ENCODE measurements around the gene TNIP1. TPM values are rescaled to one million over a fixed set of nuclear protein-coding genes. Genes with fewer than 3 reads are reported as not detected.
A peak's percentile ranks its signal among the peaks of the same experiment; 100 is the strongest.

Gene TNIP1
- total RNA-seq, 4 donors from 2014 or later: 91.4 to 136 (median 114) TPM

GRCh38 chr5:151084363-151084762 lies 3.5 kb upstream of the TNIP1 start:
- DNase-seq (ENCODE audit: extremely low spot score): no peak
- H3K4me1 ChIP-seq: peaks cover 48 to 56% (median 52%) of the 10 kb centered on the region in 4 donors
- TF ChIP-seq POLR2AphosphoS5 (IDR thresholded peaks at IDR 0.05): no peak
- no peak for TF ChIP-seq POLR2A (IDR thresholded peaks at IDR 0.05; ENCODE audit: low read depth)
- no peaks in the 10 kb centered on the region for H3K36me3 ChIP-seq
- no peaks in the 10 kb centered on the region for H3K9me3 ChIP-seq
- H3K4me3 ChIP-seq: no peak overlapping the region
- H3K27me3 ChIP-seq: no peaks in the 10 kb centered on the region
- WGBS: 96% methylated on average over 7 of the region's 7 CpGs
- H3K27ac ChIP-seq (replicated peaks in 1 of 4): peak overlapping the region in 1 of 4 donors; percentile 50
- intact Hi-C loops (cut with DNase I): no loop called here

DNA sequence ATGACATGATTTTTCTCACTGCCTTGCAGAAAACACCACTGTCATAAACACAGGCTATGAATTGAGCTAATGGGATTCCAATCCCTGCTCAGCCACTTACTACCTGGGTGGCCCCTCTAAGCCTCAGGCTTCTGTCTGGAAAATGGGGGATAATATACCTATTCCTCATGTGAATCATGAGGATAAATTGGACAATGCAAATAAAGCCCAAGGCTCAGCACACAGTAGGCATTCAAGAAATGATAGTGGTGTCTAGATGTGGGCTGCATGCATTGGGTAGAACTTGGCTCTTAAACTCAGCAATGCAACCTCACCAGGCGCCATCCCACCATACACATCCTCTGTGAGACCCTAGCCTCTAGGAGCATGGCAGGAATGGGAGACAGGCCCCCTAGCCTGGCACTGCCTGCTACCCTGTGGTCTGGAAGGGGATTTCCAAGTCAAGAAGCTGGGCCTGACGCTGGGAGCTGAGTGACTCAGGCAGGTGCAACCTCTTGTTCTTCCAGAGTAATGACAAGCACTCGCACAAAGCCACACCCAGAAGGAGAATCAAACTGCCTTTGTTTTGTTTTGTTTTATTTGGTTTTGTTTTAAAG lies 2.3 kb upstream of the TNIP1 start:
- H3K4me1 ChIP-seq: peaks cover 57 to 68% (median 63%) of the 10 kb centered on the region in 4 donors
- intact Hi-C loops (cut with DNase I): no loop called here
- peaks cover 0 to 7% (median 0%) of the 10 kb centered on the region in 4 donors for H3K36me3 ChIP-seq
- TF ChIP-seq POLR2A (IDR thresholded peaks at IDR 0.05; ENCODE audit: low read depth) (no peak), EP300 (IDR thresholded peaks at IDR 0.05) (no peak), POLR2AphosphoS5 (IDR thresholded peaks at IDR 0.05) (no peak), CTCF (IDR thresholded peaks at IDR 0.05) (no peak)
- H3K27me3 ChIP-seq: no peaks in the 10 kb centered on the region
- H3K4me3 ChIP-seq: no peak overlapping the region
- WGBS: 53% methylated on average over 3 of the region's 3 CpGs
- no peaks in the 10 kb centered on the region for H3K9me3 ChIP-seq
- no peak overlapping the region for H3K27ac ChIP-seq (replicated peaks in 1 of 4)
- DNase-seq (ENCODE audit: extremely low spot score): no peak

DNA sequence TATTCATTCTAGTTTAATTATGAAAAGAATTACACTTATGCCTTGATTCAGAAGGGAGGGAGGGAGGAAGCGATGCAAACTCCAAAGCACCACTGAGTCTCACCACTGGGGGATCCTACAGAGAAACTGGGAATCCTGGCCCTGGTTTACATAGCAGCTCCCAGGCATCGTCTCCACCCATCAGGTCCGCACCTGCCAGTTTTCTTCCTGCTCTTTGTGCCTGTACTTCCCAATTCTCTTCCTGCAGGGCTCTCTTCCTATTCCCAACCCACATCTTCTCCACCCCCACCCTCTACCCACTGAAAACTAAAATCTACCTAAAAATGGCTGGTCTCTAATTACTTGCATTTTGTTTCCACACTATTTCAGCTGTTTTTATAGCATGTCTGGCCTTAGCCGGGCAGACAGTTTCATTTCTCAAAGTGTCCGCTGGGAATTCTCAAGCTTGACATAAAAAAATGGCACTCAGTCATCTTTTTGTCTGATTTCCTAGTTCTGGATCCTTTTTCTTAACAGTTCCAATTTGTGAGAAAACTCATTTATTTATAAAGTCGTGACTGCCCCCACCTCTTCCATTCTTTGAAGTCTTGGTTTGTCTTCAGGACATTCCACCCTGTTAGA lies 1.6 kb upstream of the TNIP1 start:
- intact Hi-C loops (cut with DNase I): no loop called here
- 73% methylated on average over 6 of the region's 6 CpGs for WGBS
- no peak for DNase-seq (ENCODE audit: extremely low spot score)
- TF ChIP-seq CTCF (IDR thresholded peaks at IDR 0.05): peak in 1 of 3 experiments; percentile 30
- TF ChIP-seq POLR2A (IDR thresholded peaks at IDR 0.05; ENCODE audit: low read depth): no peak
- TF ChIP-seq POLR2AphosphoS5 (IDR thresholded peaks at IDR 0.05): no peak
- TF ChIP-seq EP300 (IDR thresholded peaks at IDR 0.05): no peak
- Histone ChIP-seq H3K36me3 (peaks cover 0 to 7% (median 0%) of the 10 kb centered on the region in 4 donors), H3K4me1 (peaks cover 64 to 73% (median 71%) of the 10 kb centered on the region in 4 donors), H3K27ac (replicated peaks in 1 of 4) (peak overlapping the region; percentile 96 to 99 (median 97)), H3K27me3 (no peaks in the 10 kb centered on the region), H3K9me3 (no peaks in the 10 kb centered on the region), H3K4me3 (peak overlapping the region in 3 of 4 donors; percentile 82 to 94 (median 89))

GRCh38 chr5:151081431-151082281 lies 822 bp upstream of the TNIP1 start:
- H3K4me3 ChIP-seq: peak overlapping the region; percentile 82 to 94 (median 90)
- TF ChIP-seq EP300 (IDR thresholded peaks at IDR 0.05) (no peak), CTCF (IDR thresholded peaks at IDR 0.05) (no peak), POLR2A (IDR thresholded peaks at IDR 0.05; ENCODE audit: low read depth) (no peak), POLR2AphosphoS5 (IDR thresholded peaks at IDR 0.05) (no peak)
- intact Hi-C loops (cut with DNase I): no loop called here
- no peaks in the 10 kb centered on the region for H3K27me3 ChIP-seq
- H3K27ac ChIP-seq (replicated peaks in 1 of 4): peak overlapping the region; percentile 96 to 99 (median 97)
- H3K36me3 ChIP-seq: peaks cover 0 to 7% (median 0%) of the 10 kb centered on the region in 4 donors
- peaks cover 60 to 73% (median 72%) of the 10 kb centered on the region in 4 donors for H3K4me1 ChIP-seq
- DNase-seq (ENCODE audit: extremely low spot score): no peak
- H3K9me3 ChIP-seq: no peaks in the 10 kb centered on the region
- 19% methylated on average over 15 of the region's 15 CpGs for WGBS

All from esophagus muscularis mucosa (tissue), 4 donors.